SU-DHL-6 (cell line): ENCODE measurements around the gene KCNJ9.

Source experiments
- H2AFZ ChIP-seq: fragments of 200-600 bp; sonication (generic); 2 replicates; pipeline ENCODE4 v1.6.1; 2014; ENCODE audit warnings: low read depth, mild to moderate bottlenecking, moderate library complexity, mixed read lengths, antibody characterized with exemption, low read length; ENCODE audit not compliant: severe bottlenecking
- H3F3A ChIP-seq: fragments of 200-600 bp; shearing (Covaris generic); 2 replicates; pipeline ENCODE4 v1.6.0; 2016; ENCODE audit warnings: antibody characterized with exemption, mild to moderate bottlenecking; ENCODE audit not compliant: insufficient read depth
- H3K27ac ChIP-seq: fragments of 200-600 bp; sonication (generic); 2 replicates; pipeline ENCODE4 v1.5.1; 2016; ENCODE audit warnings: low read depth, mild to moderate bottlenecking, low read length, moderate library complexity, mixed read lengths
- H3K27me3 ChIP-seq: fragments of 200-600 bp; sonication (generic), shearing (Covaris generic); 2 replicates; pipeline ENCODE4 v1.6.0; 2014; ENCODE audit warnings: mild to moderate bottlenecking, low read length
- H3K36me3 ChIP-seq: fragments of 200-600 bp; sonication (generic); 2 replicates; pipeline ENCODE4 v1.6.1; 2014; ENCODE audit warnings: mild to moderate bottlenecking, low read length, mixed read lengths
- H3K4me2 ChIP-seq: fragments of 300-600, 200-600 bp; shearing (Covaris generic), sonication (generic); 2 replicates; pipeline ENCODE4 v1.6.0; 2014; ENCODE audit warnings: low read length, low read depth, mild to moderate bottlenecking; ENCODE audit not compliant: poor library complexity, severe bottlenecking
- H3K4me3 ChIP-seq: fragments of 200-600 bp; sonication (generic); 2 replicates; pipeline ENCODE4 v1.5.1; 2014; ENCODE audit warnings: antibody characterized with exemption, low read length, mild to moderate bottlenecking, mixed read lengths; ENCODE audit not compliant: insufficient read depth, poor library complexity, severe bottlenecking
- H3K79me2 ChIP-seq: fragments of 200-600 bp; sonication (generic); 2 replicates; pipeline ENCODE4 v1.6.1; 2014; ENCODE audit warnings: mild to moderate bottlenecking, low read length, moderate library complexity; ENCODE audit not compliant: insufficient read depth
- H3K9ac ChIP-seq: fragments of 200-600 bp; sonication (generic); 2 replicates; pipeline ENCODE4 v1.7.0; 2014; ENCODE audit warnings: mild to moderate bottlenecking, low read length
- H3K9me2 ChIP-seq: fragments of 200-600 bp; sonication (generic); replicated peaks from 2 replicates; pipeline ENCODE4 v1.6.1; 2014; ENCODE audit warnings: low read length; ENCODE audit not compliant: insufficient read depth
- H3K9me3 ChIP-seq: fragments of 200-600 bp; sonication (generic); 2 replicates; pipeline ENCODE4 v1.6.1; 2014; ENCODE audit warnings: low read length, mixed read lengths; ENCODE audit not compliant: insufficient read depth
- H4K20me1 ChIP-seq: fragments of 200-600 bp; sonication (generic); 2 replicates; pipeline ENCODE4 v1.6.1; 2014; ENCODE audit warnings: low read depth, mild to moderate bottlenecking, antibody characterized with exemption, low read length, moderate library complexity, mixed read lengths
- EZH2phosphoT487 ChIP-seq: fragments of 200-600 bp; sonication (generic), shearing (Covaris generic); conservative IDR thresholded peaks from 2 replicates; pipeline ENCODE4 v1.6.1; 2018; ENCODE audit warnings: mild to moderate bottlenecking, antibody characterized with exemption, low read length, moderate library complexity, mixed read lengths
- TF ChIP-seq, protein P1 (sequence below): fragments of 200-600 bp; sonication (generic); IDR thresholded peaks from one replicate; pipeline ENCODE4 v1.5.1; 2017; ENCODE audit warnings: antibody characterized with exemption, mild to moderate bottlenecking, low read length, moderate library complexity; ENCODE audit not compliant: insufficient read depth, poor library complexity, severe bottlenecking

The KCNJ9 gene

DNA sequence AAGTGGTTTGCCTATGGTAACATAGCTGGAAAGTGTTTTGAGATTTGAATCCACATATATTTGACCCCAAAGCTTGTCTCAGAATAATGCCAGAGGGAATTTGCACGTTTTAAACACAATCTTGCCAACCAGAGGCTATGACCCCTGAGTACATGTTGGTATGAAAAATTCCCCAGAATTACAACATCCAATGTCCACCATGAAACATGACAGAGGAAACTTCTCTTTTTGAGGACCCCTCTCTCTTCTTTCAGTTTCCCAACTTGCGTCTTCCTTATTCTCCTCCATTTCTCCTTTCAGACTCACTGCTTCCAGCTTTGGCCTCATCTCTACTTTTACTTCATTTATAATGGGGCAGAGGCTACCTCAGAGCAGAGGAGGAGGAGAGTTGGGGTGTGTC is 5.5 kb upstream of the KCNJ9 start:
- Histone ChIP-seq H3K27ac (no peak overlapping the region), H3K36me3 (no peaks in the 10 kb centered on the region), H3K9me3 (no peaks in the 10 kb centered on the region), H4K20me1 (no peaks in the 10 kb centered on the region), H3K79me2 (no peaks in the 10 kb centered on the region), H3K4me2 (no peak overlapping the region), H3K4me3 (no peak overlapping the region), H3K27me3 (no peaks in the 10 kb centered on the region), H3K9me2 (no peaks in the 10 kb centered on the region), H2AFZ (no peak overlapping the region), H3K9ac (no peak overlapping the region), H3F3A (no peaks in the 10 kb centered on the region)
- TF ChIP-seq EZH2phosphoT487 = no peak
- TF ChIP-seq, protein P1, sequence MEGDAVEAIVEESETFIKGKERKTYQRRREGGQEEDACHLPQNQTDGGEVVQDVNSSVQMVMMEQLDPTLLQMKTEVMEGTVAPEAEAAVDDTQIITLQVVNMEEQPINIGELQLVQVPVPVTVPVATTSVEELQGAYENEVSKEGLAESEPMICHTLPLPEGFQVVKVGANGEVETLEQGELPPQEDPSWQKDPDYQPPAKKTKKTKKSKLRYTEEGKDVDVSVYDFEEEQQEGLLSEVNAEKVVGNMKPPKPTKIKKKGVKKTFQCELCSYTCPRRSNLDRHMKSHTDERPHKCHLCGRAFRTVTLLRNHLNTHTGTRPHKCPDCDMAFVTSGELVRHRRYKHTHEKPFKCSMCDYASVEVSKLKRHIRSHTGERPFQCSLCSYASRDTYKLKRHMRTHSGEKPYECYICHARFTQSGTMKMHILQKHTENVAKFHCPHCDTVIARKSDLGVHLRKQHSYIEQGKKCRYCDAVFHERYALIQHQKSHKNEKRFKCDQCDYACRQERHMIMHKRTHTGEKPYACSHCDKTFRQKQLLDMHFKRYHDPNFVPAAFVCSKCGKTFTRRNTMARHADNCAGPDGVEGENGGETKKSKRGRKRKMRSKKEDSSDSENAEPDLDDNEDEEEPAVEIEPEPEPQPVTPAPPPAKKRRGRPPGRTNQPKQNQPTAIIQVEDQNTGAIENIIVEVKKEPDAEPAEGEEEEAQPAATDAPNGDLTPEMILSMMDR = no peak

DNA sequence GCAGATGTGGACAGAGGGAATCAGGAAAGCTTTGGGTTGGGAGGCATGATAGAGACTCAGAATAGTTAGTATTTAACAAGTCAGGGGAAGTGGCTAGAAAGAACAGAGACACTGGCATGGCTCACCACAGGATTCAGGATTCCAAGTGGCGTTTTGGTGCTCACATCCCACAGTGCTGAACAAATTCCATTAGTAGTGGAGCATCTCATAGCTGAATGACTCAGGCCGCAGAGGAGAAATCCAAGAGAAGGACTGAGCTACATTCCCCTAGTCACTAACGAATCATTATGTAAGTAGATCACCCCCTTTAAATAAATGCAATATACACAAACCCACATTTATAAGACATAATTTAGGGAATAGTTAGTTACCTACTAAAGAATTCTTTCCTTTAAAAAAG is 5.0 kb upstream of the KCNJ9 start:
- Histone ChIP-seq H3K36me3 (no peaks in the 10 kb centered on the region), H3K27me3 (no peaks in the 10 kb centered on the region), H3K79me2 (no peaks in the 10 kb centered on the region), H3K4me3 (no peak overlapping the region), H3K9me2 (no peaks in the 10 kb centered on the region), H3K9me3 (no peaks in the 10 kb centered on the region), H3K9ac (no peak overlapping the region), H3K27ac (no peak overlapping the region), H2AFZ (no peak overlapping the region), H4K20me1 (no peaks in the 10 kb centered on the region), H3K4me2 (no peak overlapping the region), H3F3A (no peaks in the 10 kb centered on the region)
- no peak for TF ChIP-seq EZH2phosphoT487
- TF ChIP-seq, protein P1 = no peak

DNA sequence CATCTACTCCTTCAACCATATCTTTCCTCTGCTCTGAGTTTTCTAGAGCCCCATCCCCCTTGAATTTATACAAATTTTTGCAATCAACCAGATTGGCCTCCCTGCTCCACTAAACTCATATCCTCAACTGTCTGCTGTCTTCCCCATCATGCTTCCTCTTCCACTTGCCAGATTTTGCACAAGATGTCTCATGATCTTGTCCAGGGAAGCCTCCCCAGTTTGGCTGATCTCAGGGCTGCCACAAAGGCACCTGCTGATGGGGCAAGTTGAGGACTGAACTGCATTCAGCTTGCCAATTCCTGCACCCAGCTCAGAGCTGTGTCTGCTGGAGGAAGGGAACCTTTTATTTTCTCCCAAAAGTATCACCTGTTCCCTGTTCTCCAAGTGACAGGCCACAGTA is 3.9 kb upstream of the KCNJ9 start:
- no peaks in the 10 kb centered on the region for H3K9me2 ChIP-seq
- H3K4me3 ChIP-seq = no peak overlapping the region
- no peaks in the 10 kb centered on the region for H3K9me3 ChIP-seq
- no peak overlapping the region for H2AFZ ChIP-seq
- H3K27ac ChIP-seq = no peak overlapping the region
- no peaks in the 10 kb centered on the region for H3K36me3 ChIP-seq
- TF ChIP-seq EZH2phosphoT487 = no peak
- TF ChIP-seq, protein P1 = no peak
- no peak overlapping the region for H3K9ac ChIP-seq
- no peaks in the 10 kb centered on the region for H4K20me1 ChIP-seq
- H3K27me3 ChIP-seq = no peaks in the 10 kb centered on the region
- no peak overlapping the region for H3K4me2 ChIP-seq
- no peaks in the 10 kb centered on the region for H3F3A ChIP-seq
- H3K79me2 ChIP-seq = no peaks in the 10 kb centered on the region
